GM19351 (cell line): ENCODE results near the gene CTBP1.
"Not testable (repeated sequence)": the region's sequence is repeated elsewhere in the genome, so short reads cannot be mapped to it uniquely, and the experiment has no call there.

Experiments used
- ATAC-seq: cut with Tn5 transposase; IDR thresholded peaks from one replicate; pipeline ENCODE4 v1.9.1; 2021; ENCODE audit warnings: mild to moderate bottlenecking, moderate library complexity; ENCODE audit not compliant: unreplicated experiment

Gene CTBP1

DNA sequence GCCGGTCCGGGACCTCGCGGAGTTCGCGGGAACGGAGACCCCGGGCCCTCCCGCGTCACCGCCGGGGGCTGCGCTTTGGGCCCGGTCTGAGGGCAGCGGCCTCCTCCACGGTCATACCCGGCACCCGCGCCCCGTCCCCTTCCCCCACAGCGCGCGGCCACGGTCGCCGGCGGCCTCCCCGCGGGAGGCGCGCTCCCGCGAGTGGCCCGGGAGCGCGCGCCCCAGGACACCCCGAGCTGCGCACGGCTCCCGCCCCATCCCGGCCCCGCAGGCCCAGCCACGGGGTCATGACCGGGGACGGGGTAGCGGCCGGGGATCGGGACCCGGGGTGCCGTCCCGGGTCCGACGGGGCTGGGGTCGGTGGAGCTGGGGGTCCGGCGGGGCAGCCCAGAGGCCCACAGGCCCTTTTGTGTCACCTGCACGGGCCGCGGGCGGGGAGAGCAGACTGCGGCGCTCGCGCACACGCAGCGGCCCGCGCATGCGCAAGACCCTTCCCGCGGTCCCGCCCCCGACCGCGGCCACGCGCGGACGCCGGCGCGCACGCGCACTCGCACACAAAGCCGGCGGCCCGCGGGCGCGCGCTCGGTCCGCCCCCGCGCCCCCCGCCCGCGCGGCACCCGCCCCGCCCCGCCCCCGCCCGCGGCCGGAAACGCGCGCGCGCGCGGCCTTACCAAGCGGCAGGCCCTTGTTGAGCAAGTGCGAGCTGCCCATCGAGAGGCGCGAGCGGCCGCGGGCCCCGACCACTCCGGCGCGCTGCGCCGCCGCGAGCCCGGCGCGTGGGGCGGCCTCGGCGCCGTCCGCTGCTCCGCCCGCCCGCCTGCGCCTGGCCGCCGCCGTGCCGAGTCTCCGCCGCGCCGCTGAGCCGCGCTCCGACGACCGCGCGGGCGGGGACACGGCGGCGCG, at the start of gene CTBP1:
TSS of gene CTBP1 (minus strand) at position 886 of the 903 bp plus-strand sequence. CDS start 7,799 bp downstream, outside the sequence.
- peak; percentile 40 for ATAC-seq

DNA sequence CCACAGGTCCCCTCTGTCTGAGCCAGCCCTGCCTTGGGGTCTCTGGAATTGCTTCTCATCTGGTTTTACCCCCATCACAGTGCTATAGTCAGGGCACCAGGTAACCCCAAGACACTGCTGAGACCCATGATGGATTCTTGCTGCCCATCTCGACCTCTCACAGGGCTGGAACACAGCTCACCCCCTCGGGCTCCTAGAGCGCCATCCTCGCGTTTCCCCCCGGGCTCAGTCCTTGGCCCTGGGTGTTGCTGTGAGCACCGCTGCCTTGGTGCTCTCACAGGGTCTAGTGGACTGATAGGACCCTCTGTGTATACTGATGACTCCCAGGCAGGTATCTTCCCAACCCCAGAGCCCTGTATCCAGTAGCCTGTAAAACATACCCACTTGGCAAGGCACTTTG, 49.5 kb upstream of the CTBP1 start:
- no peak for ATAC-seq

DNA sequence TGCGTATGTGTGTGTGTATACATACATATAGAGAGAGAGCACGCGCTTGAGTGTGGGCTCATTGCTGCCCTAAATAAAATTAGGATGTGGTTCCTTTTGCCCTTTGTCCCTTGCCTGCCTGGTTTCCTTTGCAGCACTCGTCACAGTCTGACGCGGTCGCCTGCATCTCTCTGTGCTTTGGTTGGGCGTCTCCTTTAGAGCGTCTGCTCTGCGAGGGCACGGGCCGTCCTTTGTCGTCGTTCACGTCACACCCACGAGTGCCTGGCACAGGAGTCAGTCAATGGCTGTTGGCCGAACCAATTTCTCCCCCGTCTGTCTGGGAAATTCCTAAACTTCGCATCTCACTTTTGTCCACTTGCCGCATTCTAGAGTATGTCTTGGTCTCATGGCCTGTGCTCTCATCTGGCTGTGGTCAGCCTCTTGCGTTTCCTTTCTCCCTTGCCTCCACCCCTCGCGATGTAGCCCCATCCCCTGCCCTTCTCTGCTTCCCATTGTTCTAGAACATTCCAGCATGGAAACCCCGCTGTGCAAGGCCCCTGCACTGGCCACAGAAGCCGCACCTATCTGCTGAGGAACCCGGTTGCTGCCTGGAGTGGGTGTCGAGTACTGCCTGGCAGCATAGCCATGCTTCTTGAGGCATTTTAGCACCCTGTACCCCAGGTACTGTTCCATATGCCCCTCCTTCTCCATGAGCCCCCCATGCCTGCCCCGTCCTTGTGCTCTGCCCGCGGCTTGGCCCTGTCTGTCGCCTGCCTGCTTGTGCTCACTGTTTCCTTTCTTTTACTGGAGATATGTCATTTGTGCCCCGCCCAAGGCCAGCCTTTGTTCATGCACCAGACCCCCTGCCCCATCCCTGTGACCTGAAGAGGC, 48.8 kb upstream of the CTBP1 start:
- no peak for ATAC-seq

DNA sequence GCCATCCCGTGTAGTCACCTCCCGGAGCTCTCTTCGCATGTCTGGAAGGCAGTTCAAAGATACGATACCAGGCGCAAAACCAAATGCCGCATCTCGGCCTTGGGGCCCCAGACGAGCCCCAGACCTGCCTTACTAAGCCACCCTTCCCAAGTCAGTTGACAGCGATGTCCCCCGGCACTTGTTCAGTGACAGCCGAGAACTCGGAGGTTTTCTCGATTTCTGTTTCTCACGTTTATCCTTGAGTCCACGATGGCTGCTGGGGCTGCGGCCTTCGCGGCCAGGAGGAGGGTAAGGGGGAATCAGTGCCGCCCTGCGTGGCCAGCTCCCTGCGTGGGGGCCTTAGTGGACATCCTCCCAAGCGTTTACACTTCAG, 48.1 kb upstream of the CTBP1 start:
- no peak for ATAC-seq

DNA sequence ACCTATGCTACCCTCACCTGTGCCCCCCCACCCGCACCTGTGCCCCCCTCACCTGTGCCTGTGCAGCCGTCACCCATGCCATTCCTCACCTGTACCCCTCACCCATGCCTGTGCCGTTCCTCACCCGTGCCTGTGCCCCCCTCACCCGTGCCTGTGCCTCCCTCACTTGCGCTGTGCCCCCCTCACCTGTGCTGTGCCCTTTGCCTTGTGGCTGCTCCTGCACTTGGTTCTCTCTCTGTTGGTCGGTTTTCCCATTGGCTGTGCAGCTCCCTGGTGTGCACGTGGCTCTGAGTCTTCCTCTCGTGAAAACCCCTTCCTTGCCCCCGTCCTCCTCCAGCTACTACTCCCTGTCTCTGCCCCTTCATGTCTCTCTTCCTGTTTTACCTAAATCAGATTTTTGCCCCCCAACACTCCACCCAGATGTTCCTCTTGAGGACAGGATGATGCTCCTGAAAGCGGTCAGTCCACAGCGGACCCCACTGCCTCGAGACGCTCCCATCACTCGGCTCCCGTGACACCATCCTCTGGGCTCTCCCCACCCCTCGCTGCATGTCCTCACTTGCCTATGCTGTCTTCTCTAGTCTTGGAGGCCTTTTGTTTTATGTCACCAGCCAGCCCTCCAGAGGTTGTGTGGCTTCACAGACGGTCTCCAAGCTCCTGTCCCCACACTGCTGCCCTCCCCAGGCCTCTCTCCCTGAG, 47.5 kb upstream of the CTBP1 start:
- no peak for ATAC-seq

DNA sequence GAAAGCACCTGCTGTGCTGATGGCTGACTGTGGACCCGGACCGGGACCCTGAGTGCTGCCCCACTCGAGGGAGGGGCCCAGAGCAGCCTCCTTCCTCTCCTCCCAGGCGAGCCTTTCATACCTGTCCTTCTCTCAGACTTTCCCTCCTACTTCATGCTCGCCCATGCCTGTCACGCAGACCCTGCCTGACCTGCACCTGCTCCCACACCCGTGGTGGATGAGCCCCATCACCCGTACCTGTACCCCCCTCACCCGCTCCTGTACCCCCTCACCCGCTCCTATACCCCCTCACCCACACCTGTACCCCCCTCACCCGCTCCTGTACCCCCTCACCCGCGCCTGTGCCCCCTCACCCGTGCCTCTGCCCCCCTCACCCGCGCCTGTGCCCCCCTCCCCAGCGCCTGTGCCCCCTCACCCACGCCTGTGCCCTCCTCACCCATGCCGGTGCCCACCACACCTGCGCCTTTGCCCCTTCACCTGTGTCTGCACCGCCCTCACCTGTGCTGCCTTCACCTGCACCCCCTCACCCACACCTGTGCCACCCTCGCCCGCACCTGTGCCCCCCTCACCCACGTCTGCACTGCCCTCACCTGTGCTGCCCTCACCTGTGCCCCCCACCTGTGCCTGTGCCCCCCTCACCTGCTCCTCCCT, 46.6 kb upstream of the CTBP1 start:
- ATAC-seq, result no peak

DNA sequence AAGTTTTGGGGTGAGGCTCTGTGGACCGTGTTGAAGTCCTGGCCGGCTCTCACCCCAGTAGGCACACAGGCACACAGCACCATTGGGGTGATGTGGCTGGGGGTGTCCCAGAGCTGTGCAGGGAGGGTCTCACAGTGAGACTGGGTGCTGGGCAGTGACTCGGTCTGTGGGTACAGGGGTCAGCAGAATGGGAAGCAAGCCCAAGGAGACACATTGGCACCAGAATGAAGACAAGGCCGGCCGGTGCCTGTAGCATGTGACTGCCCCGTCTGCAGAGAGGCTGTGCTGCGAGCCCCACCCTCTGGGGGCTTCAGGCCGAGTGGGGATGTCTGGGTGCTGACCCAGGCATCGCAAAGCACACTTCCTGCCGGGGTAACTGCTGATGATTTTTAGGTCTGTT, 46.0 kb upstream of the CTBP1 start:
- no peak for ATAC-seq

DNA sequence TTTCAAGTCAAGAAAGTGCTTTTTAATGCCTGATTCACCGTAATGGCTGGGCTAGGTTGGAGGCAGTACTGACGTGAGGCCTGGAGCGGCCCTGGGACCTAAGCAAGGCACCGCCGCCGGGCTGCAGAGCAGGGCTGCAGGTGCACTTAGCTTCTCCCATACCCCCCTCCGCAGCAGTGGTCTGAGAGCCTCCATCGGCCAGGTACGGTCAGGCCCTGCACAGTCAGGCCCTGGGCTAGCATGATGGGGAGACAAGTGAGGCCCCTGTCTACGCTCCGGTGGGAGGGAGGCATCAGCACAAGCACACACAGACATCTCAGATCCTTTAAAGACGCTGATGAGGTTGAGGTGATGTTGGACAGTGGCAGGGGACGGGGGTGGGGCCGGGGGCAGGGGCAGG, 45.5 kb upstream of the CTBP1 start:
- ATAC-seq, result no peak

DNA sequence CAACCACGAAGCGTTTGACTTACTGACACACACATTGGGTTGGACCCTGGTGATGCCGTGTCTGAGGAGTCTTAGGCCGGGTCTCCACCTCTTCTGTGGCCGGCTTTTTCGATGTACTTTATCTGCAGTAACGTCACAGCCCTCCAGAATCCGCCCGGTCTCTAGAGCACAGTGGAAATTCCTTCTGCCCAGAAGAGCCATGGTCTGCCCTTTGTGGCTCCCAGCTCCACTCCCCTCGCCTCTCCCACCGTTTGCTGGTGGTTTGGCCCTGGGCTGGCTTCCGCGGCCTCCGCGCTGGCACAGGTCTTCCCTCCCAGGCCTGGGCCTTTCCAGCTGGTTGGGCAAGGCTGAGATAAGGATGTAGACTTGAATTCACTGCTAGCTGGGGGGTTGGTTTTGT, 45.1 kb upstream of the CTBP1 start:
- no peak for ATAC-seq

DNA sequence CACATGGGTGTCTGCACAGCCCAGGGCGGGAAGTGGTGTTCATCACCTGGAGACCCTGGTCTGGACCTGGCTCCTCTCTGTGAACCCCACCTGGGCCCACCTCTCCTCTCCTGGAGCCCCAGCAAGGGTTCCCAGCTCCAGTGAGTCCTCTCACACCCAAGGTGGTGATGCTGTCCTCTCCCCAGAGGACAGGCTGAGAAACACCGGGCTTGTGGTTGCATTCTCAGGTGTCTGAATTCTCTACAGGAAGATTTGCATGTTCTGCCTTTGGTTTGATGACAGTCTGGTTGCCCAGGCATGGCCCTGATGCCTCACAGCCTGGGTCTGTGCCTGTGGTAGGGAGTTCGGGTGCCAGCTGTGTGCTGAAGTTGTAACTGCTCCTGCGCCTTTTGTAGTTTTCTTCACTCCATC, 44.6 kb upstream of the CTBP1 start:
- ATAC-seq, result no peak

DNA sequence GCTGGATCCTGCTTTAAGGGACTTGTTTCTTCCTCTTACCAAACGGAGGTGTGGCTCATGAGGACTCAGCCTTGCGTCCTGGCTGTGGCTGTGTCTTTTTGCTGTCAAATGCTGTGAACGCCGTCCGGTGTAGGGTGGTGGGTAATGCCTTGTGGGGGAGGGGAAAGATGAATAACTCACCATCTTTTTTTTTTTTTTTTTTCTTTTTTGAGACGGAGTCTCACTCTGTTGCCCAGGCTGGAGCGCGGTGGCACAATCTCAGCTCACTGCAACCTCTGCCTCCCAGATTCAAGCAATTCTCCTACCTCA, 43.7 kb upstream of the CTBP1 start:
- not testable (repeated sequence) for ATAC-seq

DNA sequence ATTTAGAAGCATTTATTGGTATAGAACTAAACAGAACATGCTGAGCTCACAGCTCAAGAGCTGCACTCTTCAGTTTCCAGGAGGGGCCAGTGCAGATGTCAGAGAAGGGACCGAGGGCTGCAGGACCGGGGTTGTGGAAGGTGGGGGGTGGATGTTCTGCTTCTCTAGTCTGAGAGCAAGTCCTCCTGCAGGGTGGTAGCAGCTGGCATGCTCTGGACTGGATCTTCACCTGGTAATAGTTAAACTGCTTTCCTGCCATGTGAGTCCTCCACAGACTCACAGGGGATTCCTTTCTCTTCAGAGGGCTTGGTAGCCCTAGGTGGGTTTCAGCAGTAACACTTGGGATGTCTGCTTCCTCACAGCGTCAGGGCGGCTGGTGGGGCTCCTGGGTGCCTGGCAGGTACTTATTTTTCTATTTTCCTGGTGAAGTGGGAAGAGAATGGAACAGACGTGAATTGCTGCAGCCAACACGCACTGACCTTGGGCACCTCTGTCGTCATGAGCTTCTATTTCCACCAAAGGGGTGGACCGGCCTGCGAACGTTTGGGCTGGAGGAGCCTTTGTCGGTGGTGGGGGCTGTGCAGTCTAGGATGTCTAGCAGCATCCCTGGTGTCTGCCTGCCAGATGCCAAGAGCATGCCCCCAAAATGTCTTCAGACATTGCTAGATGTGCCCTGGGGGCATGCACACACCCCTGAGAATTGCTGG, 43.2 kb upstream of the CTBP1 start:
- ATAC-seq, result no peak

DNA sequence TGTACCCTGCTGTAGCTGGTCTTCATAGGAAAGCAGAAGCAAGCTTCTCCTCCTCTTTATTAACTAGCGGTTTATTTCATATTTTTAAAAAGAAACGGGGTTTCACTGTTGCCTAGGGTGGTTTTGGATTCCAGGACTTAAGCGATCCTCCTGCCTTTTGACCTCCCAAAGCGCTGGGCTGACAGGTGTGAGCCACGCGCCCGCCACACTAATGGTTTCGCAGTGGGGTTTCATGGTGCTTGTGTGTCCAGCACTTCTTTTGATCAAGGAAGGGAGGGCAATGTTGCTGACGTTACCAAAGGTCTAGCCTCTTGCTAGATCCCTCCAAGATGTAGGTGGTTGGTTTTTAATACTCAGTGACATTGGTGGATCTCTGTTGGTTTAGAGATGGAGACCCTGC, 42.2 kb upstream of the CTBP1 start:
- no peak for ATAC-seq

DNA sequence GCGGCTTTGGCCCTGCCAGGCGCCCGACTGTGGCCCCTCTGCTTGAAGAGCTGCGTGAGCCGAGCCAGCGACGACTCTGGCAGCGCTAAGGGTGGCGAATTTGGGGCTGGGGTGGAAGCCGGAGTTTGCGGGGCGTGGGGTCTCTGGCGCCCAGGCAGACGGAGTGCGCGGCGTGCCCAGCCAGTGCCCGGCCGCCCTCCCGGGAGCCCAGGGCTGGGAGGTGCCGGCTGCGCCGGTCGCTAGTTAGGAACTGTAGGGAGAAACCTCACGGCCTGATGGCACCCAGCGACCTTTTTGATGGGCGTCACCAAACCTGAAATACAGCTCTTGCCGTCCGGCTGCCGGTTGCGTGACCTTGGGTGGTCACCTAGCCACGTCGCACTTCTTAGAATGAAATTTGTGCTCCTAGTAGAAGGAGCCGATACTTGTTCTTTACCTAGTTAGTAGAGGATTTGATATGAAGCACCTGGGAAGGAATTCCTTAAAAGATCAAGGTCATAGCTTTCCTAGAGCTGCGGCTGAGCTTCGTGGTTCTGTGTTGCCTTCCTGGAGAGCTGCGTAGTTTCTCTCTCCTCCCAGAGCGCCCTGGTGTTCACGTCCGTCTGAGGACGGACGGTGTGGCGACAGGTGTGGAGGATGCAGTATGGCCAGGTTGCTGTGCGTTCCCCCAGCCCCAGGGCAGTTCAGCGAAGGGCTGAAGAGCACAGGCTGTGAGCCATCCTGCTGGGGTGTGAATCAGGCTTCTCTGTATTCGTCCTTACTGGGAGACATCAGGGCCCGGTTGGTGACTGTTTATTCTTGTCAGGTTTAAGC, 41.4 kb upstream of the CTBP1 start:
- ATAC-seq, result no peak

DNA sequence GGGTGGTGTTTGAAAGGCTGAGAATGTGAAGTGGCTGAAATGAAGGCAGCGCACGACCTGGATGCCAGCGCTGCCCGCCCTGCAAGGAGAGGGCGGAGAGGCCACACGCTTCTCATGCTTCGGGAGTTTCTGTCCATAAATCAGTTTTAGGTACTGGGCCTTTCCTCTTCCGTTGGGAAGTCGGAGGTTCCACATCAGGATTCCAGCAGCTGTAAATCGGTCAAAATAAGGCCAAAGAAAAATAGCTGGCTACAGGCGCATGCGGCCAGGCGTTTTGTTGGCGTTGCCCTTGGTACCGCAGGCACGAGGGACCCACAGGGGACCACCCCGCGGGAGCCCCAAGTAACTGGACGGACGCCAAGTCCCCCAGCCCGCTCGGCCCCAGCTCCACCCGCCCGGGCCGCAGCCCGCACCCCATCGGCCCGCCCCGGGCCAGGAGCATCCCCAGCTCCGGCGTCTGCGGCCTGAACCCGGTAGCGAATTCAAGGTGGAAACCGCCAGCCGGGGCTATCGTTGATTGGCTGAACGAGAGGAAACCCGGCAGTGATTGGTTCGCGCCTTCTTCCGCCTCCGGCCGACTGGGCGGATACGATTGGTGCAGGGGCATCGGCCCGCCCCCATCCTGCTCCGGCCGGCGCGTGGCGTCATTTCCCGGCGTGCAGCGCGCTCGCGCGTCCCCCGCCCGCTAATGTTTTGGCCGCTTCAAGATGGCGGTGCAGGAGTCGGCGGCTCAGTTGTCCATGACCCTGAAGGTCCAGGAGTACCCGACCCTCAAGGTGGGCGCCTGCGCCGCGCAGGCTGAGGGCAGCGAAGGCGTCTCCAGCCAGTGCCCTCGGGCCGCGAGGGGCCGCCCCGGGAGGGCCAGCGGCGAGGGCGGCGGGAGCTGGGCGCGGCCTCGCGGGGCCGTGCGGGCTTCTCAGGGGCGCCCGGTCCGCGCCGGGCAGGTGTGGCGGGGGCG, 40.6 kb upstream of the CTBP1 start, which contains the start of gene MAEA:
TSS of gene MAEA (plus strand) at position 685 of the 958 bp plus-strand sequence. CDS start at position 708, 23 bp downstream.
- ATAC-seq, result peak; percentile 91

DNA sequence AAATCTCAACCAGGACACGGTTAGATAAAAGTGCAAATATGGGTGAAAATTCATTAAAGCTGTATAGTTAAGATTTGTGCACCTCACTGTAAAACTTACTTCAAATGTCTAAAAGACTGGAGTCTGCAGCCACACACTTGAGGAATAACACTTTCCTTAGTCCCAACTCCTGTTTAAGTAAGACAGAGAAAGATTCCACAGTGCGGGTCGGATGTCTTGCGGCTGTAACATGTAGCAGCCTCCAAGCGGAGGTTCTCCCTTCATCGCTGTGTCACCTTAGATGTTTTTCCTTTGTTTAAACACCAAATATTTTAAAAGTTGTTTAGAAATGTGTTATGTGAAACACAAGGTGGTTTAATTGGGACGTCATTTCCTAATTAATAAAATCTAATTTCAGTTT, 39.9 kb upstream of the CTBP1 start:
- no peak for ATAC-seq

DNA sequence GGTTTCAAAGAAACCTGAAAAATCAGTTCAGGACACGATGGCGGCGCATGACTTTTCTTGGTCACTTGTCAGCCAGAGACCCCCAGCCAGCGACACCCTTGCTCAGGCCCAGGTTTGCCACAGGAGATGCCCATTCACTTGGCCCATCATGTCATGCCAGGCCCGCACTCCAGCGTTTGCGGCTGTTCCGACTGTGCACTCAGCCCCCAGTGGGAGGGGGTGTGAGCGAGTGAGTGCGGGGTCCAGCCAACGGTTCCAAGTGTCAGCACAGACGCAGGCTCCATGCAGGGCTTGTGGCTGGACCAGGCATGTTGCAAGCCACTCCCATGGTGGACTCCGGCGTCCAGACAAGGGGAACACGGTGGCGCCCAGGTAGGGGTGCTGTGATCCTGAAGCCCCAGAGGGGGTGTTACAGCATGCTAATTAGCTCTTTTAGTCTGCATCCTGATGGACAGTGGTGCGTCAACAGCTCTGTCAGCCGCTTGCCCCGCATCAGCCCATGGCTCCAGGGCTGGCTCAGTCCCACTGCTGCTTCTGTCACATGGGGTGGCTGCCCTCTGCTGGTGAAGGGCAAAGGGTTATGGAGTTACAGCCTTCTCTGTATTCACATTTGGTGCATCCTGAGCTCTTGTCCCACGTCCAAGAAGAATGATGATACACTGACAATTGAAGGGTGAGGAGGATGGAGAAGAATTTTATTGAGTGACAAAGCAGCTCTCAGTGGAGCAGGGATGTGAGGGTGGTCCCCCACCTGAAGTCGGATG, 37.0 kb upstream of the CTBP1 start:
- no peak for ATAC-seq
